Measurements from ENCODE around the gene MBNL1.

- TF ChIP-seq CTCF (IDR thresholded peaks at IDR 0.05; ENCODE audit: poor library complexity, severe bottlenecking) (no peak), EP300 (conservative IDR thresholded peaks at IDR 0.05; ENCODE audit: poor library complexity, severe bottlenecking) (no peak), SMC3 (conservative IDR thresholded peaks at IDR 0.05; ENCODE audit: poor library complexity) (no peak), REST (IDR thresholded peaks at IDR 0.05; ENCODE audit: borderline replicate concordance) (no peak), TAF1 (IDR thresholded peaks at IDR 0.05; ENCODE audit: low read depth) (no peak)
Measured at GRCh38 chr3:152301745-152302181, 33.0 kb downstream of the MBNL1 start.

Data from neural cell (in vitro differentiated cells).